Gastrocnemius medialis (tissue), 4 donors: Measurements from ENCODE around the gene WDR43. TPM values are rescaled to one million over a fixed set of nuclear protein-coding genes. Genes with fewer than 3 reads are reported as not detected.
A peak's percentile ranks its signal among the peaks of the same experiment; 100 is the strongest.

ENCODE experiments used
- ATAC-seq, 2 donors: fragments of 150-250 bp; one replicate each; pipeline ENCODE4 v1.9.1; 2016
- DNase-seq, 2 donors: peaks; one replicate each; pipeline ENCODE4 v3.0.0-alpha.2; 2019
- H3K27ac ChIP-seq, 4 donors: fragments of 200-600 bp; sonication (generic); 1 replicate in 1 of 4; 2 replicates in 3 of 4; pipeline ENCODE4 v1.5.1; 2016 to 2018; ENCODE audit warnings: mild to moderate bottlenecking in 2 of 4, moderate library complexity in 1 of 4
- H3K27me3 ChIP-seq, 3 donors: fragments of 200-600 bp; sonication (generic) in 2 of 3; 1 replicate in 1 of 3; 2 replicates in 2 of 3; pipeline versions ENCODE4 v1.5.1 to v1.6.0; 2016 to 2019; ENCODE audit warnings: mild to moderate bottlenecking in 1 of 3, moderate library complexity in 1 of 3
- H3K36me3 ChIP-seq, 2 donors: fragments of 200-600 bp; sonication (generic) in 1 of 2; one replicate each; pipeline ENCODE4 v1.5.1; 2017 to 2018
- H3K4me1 ChIP-seq, 2 donors: fragments of 200-600 bp; sonication (generic) in 1 of 2; one replicate each; pipeline ENCODE4 v1.5.1; 2016 to 2017; ENCODE audit warnings: mild to moderate bottlenecking in 2 of 2
- H3K4me3 ChIP-seq, 4 donors: fragments of 200-600 bp; sonication (generic) in 3 of 4; 1 replicate in 1 of 4; 2 replicates in 3 of 4; pipeline ENCODE4 v1.5.1; 2016 to 2019; ENCODE audit warnings: mild to moderate bottlenecking in 2 of 4
- H3K9me3 ChIP-seq, 3 donors: fragments of 200-600 bp; sonication (generic) in 2 of 3; 1 replicate in 1 of 3; 2 replicates in 2 of 3; pipeline ENCODE4 v1.5.1; 2016 to 2019
- CTCF ChIP-seq, 5 experiments: fragments of 450-650 bp in 3 of 5; fragments of 200-600 bp in 2 of 5; sonication (generic) in 2 of 5; IDR thresholded peaks in 4 of 5; conservative IDR thresholded peaks in 1 of 5; 1 replicate in 4 of 5; 2 replicates in 1 of 5; pipeline ENCODE4 v1.5.1; 2016 to 2019; ENCODE audit warnings: antibody characterized with exemption in 5 of 5, mild to moderate bottlenecking in 3 of 5, moderate library complexity in 3 of 5
- POLR2A ChIP-seq, 2 donors: fragments of 450-650 bp; IDR thresholded peaks; one replicate each; pipeline ENCODE4 v1.6.1; 2017; ENCODE audit warnings: antibody characterized with exemption in 2 of 2, mild to moderate bottlenecking in 2 of 2, moderate library complexity in 2 of 2
- in situ Hi-C, 4 donors: fragments of 200-750 bp; cut with MboI; loops; one replicate each; pipeline versions ENCODE4 v1.15.0 to v1.8.0; 2017; ENCODE audit warnings: low sequenced_read_pairs in 4 of 4
- intact Hi-C: fragments of 100-400 bp; cut with DNase I; formaldehyde crosslinking; loops from one replicate; pipeline ENCODE4 v1.15.1; 2023; ENCODE audit warnings: low total_unique reads
- total RNA-seq, 4 donors: library from RNA; depleted of rRNA; stranded (reverse); fragments of >200 nt; gene quantifications; one replicate each; pipeline versions ENCODE4 v1.1.0 to v1.2.3, GENCODE V29; 2016

Gene WDR43
- total RNA-seq, 4 donors from 2014 or later, result 73.5 to 105 (median 81.1) TPM

DNA sequence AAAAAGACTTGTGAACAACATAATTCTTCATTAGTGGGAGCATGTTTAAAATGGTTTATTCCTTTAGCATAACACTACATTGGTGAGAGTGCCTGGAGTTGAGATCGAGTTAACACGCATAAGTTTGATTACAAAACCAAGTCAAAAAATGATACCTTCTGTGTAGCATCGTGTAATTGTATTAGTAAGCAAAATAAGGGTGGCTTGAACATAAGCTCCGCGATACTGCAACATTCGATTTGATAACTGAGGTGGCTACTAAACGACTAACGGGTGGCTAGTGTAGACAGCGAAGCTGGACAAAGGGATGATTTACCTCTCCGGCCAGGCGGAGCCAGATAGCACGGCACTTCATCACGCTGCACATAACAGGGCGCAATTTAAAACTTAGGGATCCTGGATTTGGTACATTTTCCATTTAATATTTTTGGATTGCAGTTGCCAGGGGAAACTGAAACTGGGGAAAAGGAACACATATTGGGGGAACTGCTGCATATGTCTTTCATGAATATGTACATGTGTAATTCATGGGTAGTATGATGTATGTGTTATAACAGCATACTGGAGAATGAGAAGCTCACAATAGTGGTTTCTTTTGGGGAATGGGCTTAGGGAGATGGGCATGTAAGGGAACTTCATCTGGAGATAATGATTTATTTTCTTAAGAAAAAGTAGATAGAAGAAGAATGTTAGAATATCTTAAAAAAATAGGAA, 50.2 kb downstream of the WDR43 start:
- Histone ChIP-seq H3K9me3 (no peaks in the 10 kb centered on the region), H3K36me3 (peaks cover 5 to 83% of the 10 kb centered on the region in 2 donors), H3K4me3 (no peak overlapping the region), H3K4me1 (no peaks in the 10 kb centered on the region), H3K27ac (peak overlapping the region in 2 of 4 donors; percentile 2 to 4), H3K27me3 (no peaks in the 10 kb centered on the region)
- no peak for DNase-seq
- ATAC-seq, result no peak
- in situ Hi-C loops, result no loop called here
- intact Hi-C loops, result no loop called here
- TF ChIP-seq POLR2A (IDR thresholded peaks at IDR 0.05), result no peak
- TF ChIP-seq CTCF (IDR thresholded peaks at IDR 0.05 in 4 of 5, conservative IDR thresholded peaks at IDR 0.05 in 1 of 5), result no peak

DNA sequence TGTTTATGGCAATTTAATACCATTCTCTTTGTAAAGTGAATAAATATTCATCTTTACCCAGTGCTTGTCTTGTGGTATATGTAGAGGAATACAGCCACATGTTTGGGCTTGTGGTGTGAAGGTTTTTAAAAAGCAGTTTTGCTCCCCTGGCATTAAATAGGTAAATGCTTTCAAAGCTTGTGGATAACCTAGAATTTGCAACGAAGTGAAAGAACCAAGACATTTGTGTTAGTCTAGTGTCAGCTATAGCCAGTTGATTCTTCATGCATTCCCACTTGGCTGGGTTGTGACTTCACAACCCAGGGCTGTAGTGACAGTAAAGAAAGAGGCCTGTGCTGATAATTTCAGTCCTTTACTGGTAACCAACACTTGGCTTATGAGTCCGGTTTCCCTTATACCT, 53.7 kb downstream of the WDR43 start:
- TF ChIP-seq POLR2A (IDR thresholded peaks at IDR 0.05), result no peak
- no peak for TF ChIP-seq CTCF (IDR thresholded peaks at IDR 0.05 in 4 of 5, conservative IDR thresholded peaks at IDR 0.05 in 1 of 5)
- H3K27me3 ChIP-seq, result no peaks in the 10 kb centered on the region
- in situ Hi-C loops, result no loop called here
- intact Hi-C loops, result no loop called here
- no peak overlapping the region for H3K4me3 ChIP-seq
- peaks cover 20 to 33% of the 10 kb centered on the region in 2 donors for H3K4me1 ChIP-seq
- no peak for DNase-seq
- ATAC-seq, result no peak
- H3K36me3 ChIP-seq, result peaks cover 5 to 57% of the 10 kb centered on the region in 2 donors
- peak overlapping the region; percentile 8 to 47 (median 36) for H3K27ac ChIP-seq
- no peaks in the 10 kb centered on the region for H3K9me3 ChIP-seq

DNA sequence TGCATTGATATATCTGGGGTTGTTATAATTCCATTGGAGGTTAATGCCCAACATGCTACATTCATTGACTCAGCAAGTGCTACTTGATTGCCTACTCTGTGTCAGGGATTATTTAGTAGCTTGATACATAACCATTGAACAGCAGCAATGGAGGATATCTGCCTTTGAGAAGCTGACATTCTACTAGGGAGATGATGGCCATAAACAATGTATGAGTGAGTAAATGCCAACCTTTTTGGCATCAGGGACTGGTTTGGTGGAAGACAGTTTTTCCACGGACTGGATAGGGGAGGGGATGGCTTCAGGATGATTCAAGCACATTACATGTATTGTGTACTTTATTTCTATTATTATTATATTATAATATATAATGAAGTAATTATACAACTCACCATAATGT, 54.7 kb downstream of the WDR43 start:
- Histone ChIP-seq H3K27me3 (no peaks in the 10 kb centered on the region), H3K36me3 (peaks cover 5 to 49% of the 10 kb centered on the region in 2 donors), H3K27ac (peak overlapping the region in 2 of 4 donors; percentile 1 to 95), H3K9me3 (no peaks in the 10 kb centered on the region), H3K4me3 (no peak overlapping the region), H3K4me1 (peaks cover 21 to 38% of the 10 kb centered on the region in 2 donors)
- no peak for DNase-seq
- TF ChIP-seq POLR2A (IDR thresholded peaks at IDR 0.05) (no peak), CTCF (IDR thresholded peaks at IDR 0.05 in 4 of 5, conservative IDR thresholded peaks at IDR 0.05 in 1 of 5) (no peak)
- intact Hi-C loops, result no loop called here
- no peak for ATAC-seq
- in situ Hi-C loops, result no loop called here

GRCh38 chr2:28949617-28950305, 55.3 kb downstream of the WDR43 start:
- intact Hi-C loops, result loop anchor here (2.0 to 5.0 kb wide), 4 partner anchors 165 to 382 kb away; partner anchors contain the start of gene CLIP4
- Histone ChIP-seq H3K4me1 (peaks cover 21 to 38% of the 10 kb centered on the region in 2 donors), H3K4me3 (no peak overlapping the region), H3K27me3 (no peaks in the 10 kb centered on the region), H3K9me3 (no peaks in the 10 kb centered on the region), H3K36me3 (peaks cover 5 to 44% of the 10 kb centered on the region in 2 donors), H3K27ac (peak overlapping the region; percentile 86 to 95 (median 92))
- no peak for TF ChIP-seq POLR2A (IDR thresholded peaks at IDR 0.05)
- no peak for TF ChIP-seq CTCF (IDR thresholded peaks at IDR 0.05 in 4 of 5, conservative IDR thresholded peaks at IDR 0.05 in 1 of 5)
- no peak for ATAC-seq
- no peak for DNase-seq
- in situ Hi-C loops, result loop anchor here in 2 of 4 donors (10.0 to 25.0 kb wide), 3 partner anchors 65 to 895 kb away; no protein-coding TSS in a partner anchor
